Endothelial cell of umbilical vein (primary cell): Measurements from ENCODE around the gene SPON2.

ENCODE experiments used
- FOS ChIP-seq: IDR thresholded peaks from 2 replicates; pipeline ENCODE4 v1.6.1; 2011; ENCODE audit warnings: mild to moderate bottlenecking, low read length, moderate library complexity, borderline replicate concordance; ENCODE audit not compliant: insufficient read depth
- MYC ChIP-seq: IDR thresholded peaks from one replicate; pipeline ENCODE4 v1.6.1; 2011; ENCODE audit warnings: mild to moderate bottlenecking, low read depth, low read length
- POLR2A ChIP-seq: IDR thresholded peaks from 2 replicates; pipeline ENCODE4 v1.6.1; 2012; ENCODE audit warnings: low read depth, mild to moderate bottlenecking, control low read depth, low read length
- POLR2AphosphoS5 ChIP-seq: IDR thresholded peaks from 2 replicates; pipeline ENCODE4 v1.6.1; 2012; ENCODE audit warnings: low read depth, mild to moderate bottlenecking, control low read depth, low read length, moderate library complexity; ENCODE audit not compliant: insufficient read depth
- TF ChIP-seq, protein P1 (sequence below), 2 donors: IDR thresholded peaks; 1 replicate in 1 of 2; 2 replicates in 1 of 2; pipeline ENCODE4 v1.5.1; 2011; ENCODE audit warnings: low read length in 2 of 2, mild to moderate bottlenecking in 2 of 2, moderate library complexity in 2 of 2, control low read depth in 1 of 2, inconsistent platforms in 1 of 2, low read depth in 1 of 2; ENCODE audit not compliant: insufficient read depth in 1 of 2; ENCODE audit errors: extremely low read depth in 1 of 2
- TF ChIP-seq, protein P2 (sequence below): IDR thresholded peaks from 2 replicates; pipeline ENCODE4 v1.6.1; 2011; ENCODE audit not compliant: insufficient read depth, insufficient read length

DNA sequence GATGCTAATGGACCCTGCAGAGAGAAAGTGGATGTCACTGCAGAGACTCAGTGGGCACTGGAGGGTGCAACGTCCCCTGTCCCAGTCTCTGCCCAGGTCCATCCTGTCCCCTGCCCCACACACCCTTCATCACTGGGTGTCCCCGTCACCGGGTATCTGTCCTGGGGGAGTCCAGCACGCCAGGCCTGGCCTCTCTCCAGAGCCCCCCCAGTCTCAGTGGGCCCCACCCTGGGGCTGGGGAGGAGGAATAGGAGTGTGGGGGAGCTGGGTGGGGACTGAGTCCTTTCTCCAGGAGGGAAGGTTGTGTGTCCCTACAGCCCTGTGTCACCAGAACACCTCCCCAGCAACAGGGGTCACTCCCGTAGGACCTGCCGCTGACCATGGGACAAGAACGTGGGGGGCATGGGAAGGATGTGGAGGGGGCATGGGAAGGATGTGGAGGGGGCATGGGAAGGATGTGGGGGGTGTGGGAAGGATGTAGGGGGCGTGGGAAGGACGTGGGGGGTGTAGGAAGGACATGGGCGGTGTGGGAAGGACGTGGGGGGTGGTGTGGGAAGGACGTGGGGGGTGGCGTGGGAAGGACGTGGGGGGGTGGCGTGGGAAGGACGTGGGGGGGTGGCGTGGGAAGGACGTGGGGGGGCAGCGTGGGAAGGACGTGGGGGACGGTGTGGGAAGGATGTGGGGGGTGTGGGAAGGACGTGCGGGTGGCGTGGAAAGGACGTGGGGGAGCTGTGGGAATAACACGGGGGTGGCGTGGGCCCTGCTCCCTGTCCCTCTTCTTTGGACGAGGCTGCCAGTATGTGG, 21.0 kb upstream of the SPON2 start:
- TF ChIP-seq POLR2AphosphoS5 (no peak), POLR2A (no peak), MYC (no peak), FOS (no peak)
- TF ChIP-seq, protein P1, sequence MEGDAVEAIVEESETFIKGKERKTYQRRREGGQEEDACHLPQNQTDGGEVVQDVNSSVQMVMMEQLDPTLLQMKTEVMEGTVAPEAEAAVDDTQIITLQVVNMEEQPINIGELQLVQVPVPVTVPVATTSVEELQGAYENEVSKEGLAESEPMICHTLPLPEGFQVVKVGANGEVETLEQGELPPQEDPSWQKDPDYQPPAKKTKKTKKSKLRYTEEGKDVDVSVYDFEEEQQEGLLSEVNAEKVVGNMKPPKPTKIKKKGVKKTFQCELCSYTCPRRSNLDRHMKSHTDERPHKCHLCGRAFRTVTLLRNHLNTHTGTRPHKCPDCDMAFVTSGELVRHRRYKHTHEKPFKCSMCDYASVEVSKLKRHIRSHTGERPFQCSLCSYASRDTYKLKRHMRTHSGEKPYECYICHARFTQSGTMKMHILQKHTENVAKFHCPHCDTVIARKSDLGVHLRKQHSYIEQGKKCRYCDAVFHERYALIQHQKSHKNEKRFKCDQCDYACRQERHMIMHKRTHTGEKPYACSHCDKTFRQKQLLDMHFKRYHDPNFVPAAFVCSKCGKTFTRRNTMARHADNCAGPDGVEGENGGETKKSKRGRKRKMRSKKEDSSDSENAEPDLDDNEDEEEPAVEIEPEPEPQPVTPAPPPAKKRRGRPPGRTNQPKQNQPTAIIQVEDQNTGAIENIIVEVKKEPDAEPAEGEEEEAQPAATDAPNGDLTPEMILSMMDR (IDR thresholded peaks at IDR 0.05; ENCODE audit: extremely low read depth in 1 of 2, insufficient read depth in 1 of 2, low read depth in 1 of 2, low read length in 2 of 2): no peak
- TF ChIP-seq, protein P2, sequence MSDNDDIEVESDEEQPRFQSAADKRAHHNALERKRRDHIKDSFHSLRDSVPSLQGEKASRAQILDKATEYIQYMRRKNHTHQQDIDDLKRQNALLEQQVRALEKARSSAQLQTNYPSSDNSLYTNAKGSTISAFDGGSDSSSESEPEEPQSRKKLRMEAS: no peak
